Ovary (tissue), 3 donors: ENCODE data around the gene HSCB.

ENCODE experiments used
- EP300 ChIP-seq: sonication (generic); formaldehyde crosslinking; IDR thresholded peaks from one replicate; pipeline ENCODE4 v1.6.1; 2017; ENCODE audit warnings: antibody characterized with exemption
- POLR2A ChIP-seq: fragments of 450-650 bp; IDR thresholded peaks from one replicate; pipeline ENCODE4 v1.6.1; 2017; ENCODE audit warnings: antibody characterized with exemption, mild to moderate bottlenecking, moderate library complexity
- TF ChIP-seq, protein P1 (sequence below), 3 donors: fragments of 450-650 bp in 2 of 3; fragments of 200-600 bp in 1 of 3; IDR thresholded peaks; one replicate each; pipeline versions ENCODE4 v1.5.1 to v1.8.0; 2016 to 2022; ENCODE audit warnings: antibody characterized with exemption in 3 of 3, mild to moderate bottlenecking in 1 of 3
- donor health status: DM: no; HTN: no; CAD: no.

DNA sequence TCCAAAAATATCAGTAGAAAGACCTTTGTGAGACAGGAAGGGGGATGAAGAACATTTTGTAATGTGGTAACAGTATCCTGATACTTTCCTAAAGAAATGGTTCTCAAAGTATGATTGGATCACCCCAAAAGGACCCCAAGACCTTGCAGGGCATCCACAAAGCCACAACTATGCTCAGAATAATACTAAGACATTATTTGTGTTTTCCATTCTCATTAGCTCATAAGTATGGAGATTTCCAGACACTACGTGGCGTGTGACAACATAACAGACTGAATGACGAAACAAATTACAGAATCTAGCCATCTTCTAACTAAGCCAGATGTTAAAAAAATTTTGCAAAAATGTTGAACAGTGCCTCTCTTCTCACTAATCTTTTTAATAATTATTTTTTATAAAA, 25.2 kb upstream of the HSCB start:
- TF ChIP-seq, protein P1, sequence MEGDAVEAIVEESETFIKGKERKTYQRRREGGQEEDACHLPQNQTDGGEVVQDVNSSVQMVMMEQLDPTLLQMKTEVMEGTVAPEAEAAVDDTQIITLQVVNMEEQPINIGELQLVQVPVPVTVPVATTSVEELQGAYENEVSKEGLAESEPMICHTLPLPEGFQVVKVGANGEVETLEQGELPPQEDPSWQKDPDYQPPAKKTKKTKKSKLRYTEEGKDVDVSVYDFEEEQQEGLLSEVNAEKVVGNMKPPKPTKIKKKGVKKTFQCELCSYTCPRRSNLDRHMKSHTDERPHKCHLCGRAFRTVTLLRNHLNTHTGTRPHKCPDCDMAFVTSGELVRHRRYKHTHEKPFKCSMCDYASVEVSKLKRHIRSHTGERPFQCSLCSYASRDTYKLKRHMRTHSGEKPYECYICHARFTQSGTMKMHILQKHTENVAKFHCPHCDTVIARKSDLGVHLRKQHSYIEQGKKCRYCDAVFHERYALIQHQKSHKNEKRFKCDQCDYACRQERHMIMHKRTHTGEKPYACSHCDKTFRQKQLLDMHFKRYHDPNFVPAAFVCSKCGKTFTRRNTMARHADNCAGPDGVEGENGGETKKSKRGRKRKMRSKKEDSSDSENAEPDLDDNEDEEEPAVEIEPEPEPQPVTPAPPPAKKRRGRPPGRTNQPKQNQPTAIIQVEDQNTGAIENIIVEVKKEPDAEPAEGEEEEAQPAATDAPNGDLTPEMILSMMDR (IDR thresholded peaks at IDR 0.05) = no peak
- TF ChIP-seq POLR2A (no peak), EP300 (no peak)
